ENCODE results near the gene NDRG2. TPM values are rescaled to one million over a fixed set of nuclear protein-coding genes. Genes with fewer than 3 reads are reported as not detected.

NDRG2 gene
- polyA plus RNA-seq, 1 donor, result 184 TPM

Other genes with a start within 250 kb of the NDRG2 start
- 8.2 TPM for gene RNASE6, start 243.8 kb downstream of the NDRG2 start, polyA plus RNA-seq (ENCODE audit: insufficient read length)
- 192 TPM for gene RNASE1, start 222.2 kb downstream of the NDRG2 start, polyA plus RNA-seq (ENCODE audit: insufficient read length)
- 0.27 TPM for gene RNASE3, start 133.7 kb downstream of the NDRG2 start, polyA plus RNA-seq (ENCODE audit: insufficient read length)
- 0.35 TPM for gene RNASE2, start 69.6 kb downstream of the NDRG2 start, polyA plus RNA-seq (ENCODE audit: insufficient read length)
- 47.7 TPM for gene METTL17, start 35.1 kb downstream of the NDRG2 start, polyA plus RNA-seq (ENCODE audit: insufficient read length)
- gene SLC39A2, start 25.8 kb downstream of the NDRG2 start, polyA plus RNA-seq (ENCODE audit: insufficient read length), result not detected
- gene TPPP2, start 5.2 kb upstream of the NDRG2 start, polyA plus RNA-seq (ENCODE audit: insufficient read length), result 0.72 TPM
- 0.21 TPM for gene RNASE13, start 9.7 kb upstream of the NDRG2 start, polyA plus RNA-seq (ENCODE audit: insufficient read length)
- gene RNASE7, start 17.3 kb upstream of the NDRG2 start, polyA plus RNA-seq (ENCODE audit: insufficient read length), result 0.14 TPM
- not detected for gene RNASE8, start 32.8 kb upstream of the NDRG2 start, polyA plus RNA-seq (ENCODE audit: insufficient read length)
- 65.6 TPM for gene ARHGEF40, start 45.2 kb upstream of the NDRG2 start, polyA plus RNA-seq (ENCODE audit: insufficient read length)
- 18.4 TPM for gene ZNF219, start 73.6 kb upstream of the NDRG2 start, polyA plus RNA-seq (ENCODE audit: insufficient read length)
- gene TMEM253, start 76.0 kb upstream of the NDRG2 start, polyA plus RNA-seq (ENCODE audit: insufficient read length), result 0.62 TPM
- gene OR5AU1, start 131.0 kb upstream of the NDRG2 start, polyA plus RNA-seq (ENCODE audit: insufficient read length), result 0.03 TPM
- gene HNRNPC, start 244.4 kb upstream of the NDRG2 start, polyA plus RNA-seq (ENCODE audit: insufficient read length), result 398 TPM

All from hindlimb muscle (tissue), 1 donor.